Choroid plexus epithelial cell (primary cell): ENCODE data around the gene TPCN1.

ENCODE experiments used
- DNase-seq: peaks from one replicate; pipeline ENCODE4 v3.0.0-alpha.2; 2010; ENCODE audit warnings: low read depth
- H3K4me3 ChIP-seq: 2 replicates; pipeline ENCODE4 v1.5.1; 2011; ENCODE audit warnings: low read depth, mild to moderate bottlenecking, control low read depth, low read length, moderate library complexity
- TF ChIP-seq, protein P1 (sequence below): conservative IDR thresholded peaks from 2 replicates; pipeline ENCODE4 v1.5.1; 2011; ENCODE audit warnings: low read depth, mild to moderate bottlenecking, control low read depth, inconsistent platforms, low read length, moderate library complexity

The TPCN1 gene

DNA sequence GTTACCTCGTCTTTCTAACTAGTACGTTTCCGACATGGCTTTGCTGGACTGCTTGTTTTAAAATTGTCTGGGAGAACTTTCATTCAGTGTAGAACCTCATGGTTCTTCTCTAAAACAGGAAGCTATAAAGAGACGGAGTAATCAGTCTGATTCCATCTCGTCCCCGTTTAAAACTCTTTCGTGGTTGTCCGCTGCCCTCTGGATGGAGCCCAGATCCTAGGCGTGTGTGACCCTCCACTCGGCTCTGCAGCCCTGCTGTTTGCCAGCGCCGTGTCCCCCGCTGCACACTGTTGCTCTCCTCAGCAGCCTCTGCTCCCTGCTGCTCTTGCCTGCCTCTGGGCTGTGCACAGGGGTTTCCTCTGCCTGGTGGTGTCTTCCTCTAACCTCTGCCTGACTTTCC is 63.5 kb downstream of the TPCN1 start:
- TF ChIP-seq, protein P1, sequence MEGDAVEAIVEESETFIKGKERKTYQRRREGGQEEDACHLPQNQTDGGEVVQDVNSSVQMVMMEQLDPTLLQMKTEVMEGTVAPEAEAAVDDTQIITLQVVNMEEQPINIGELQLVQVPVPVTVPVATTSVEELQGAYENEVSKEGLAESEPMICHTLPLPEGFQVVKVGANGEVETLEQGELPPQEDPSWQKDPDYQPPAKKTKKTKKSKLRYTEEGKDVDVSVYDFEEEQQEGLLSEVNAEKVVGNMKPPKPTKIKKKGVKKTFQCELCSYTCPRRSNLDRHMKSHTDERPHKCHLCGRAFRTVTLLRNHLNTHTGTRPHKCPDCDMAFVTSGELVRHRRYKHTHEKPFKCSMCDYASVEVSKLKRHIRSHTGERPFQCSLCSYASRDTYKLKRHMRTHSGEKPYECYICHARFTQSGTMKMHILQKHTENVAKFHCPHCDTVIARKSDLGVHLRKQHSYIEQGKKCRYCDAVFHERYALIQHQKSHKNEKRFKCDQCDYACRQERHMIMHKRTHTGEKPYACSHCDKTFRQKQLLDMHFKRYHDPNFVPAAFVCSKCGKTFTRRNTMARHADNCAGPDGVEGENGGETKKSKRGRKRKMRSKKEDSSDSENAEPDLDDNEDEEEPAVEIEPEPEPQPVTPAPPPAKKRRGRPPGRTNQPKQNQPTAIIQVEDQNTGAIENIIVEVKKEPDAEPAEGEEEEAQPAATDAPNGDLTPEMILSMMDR, result no peak
- no peak overlapping the region for H3K4me3 ChIP-seq
- DNase-seq, result no peak

DNA sequence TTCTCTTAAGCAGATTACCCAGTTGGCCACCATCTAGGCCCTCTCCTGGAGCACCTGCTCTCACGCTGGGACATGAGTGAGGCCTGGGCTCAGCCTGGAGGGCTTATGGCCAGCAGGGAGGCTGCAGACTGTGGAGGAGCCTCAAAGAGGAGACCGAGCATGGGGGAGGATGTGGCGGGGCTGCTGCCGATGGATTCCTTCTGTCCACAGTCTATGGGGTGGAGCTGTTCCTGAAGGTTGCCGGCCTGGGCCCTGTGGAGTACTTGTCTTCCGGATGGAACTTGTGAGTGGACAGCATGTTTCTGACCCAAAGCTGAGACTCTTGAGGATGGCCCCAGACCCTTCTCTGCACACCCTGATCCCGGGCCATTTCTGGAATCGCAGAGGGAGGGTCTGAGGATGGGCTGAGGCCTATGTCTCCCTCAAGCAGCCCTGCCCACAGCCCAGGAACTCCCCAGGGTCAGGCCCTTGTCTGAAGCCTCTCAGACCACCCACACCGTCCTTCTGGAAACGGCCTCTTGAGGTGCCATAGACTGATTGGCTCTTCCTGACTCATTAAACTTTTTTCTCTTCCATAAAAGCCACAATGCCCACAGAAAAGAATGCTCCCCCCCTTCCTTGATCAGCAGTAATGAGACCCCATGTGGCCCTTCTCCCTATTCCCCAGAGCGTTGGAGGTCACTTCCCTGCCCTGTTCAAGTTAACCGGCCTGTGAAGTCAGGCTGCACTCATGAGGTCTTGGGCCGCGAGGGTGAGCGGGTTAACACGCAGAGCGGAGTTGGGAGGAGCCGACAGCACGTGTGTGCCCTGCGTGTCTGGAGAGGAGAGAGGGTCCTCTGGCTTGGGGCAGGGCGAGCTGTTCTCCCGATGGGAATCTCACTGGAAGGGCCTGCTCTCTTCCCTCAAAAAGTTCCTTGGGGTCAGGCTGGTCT is 64.7 kb downstream of the TPCN1 start:
- H3K4me3 ChIP-seq, result no peak overlapping the region
- TF ChIP-seq, protein P1, result no peak
- no peak for DNase-seq

DNA sequence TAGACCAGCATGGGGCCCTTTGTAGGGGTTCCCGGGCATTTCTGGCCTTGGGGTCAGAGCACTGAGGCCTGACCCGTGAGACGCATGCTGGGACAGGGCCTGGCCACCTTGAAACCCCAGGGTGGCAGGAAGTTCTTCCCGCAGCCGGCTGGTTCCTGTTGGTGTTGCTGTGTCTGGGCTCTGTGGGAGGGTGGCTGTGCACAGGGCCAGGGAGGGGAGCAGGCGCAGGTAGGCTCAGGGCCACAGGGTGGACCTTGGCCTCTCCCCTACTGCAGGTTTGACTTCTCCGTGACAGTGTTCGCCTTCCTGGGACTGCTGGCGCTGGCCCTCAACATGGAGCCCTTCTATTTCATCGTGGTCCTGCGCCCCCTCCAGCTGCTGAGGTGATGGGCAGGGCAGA is 65.4 kb downstream of the TPCN1 start:
- TF ChIP-seq, protein P1, result no peak
- no peak overlapping the region for H3K4me3 ChIP-seq
- no peak for DNase-seq

DNA sequence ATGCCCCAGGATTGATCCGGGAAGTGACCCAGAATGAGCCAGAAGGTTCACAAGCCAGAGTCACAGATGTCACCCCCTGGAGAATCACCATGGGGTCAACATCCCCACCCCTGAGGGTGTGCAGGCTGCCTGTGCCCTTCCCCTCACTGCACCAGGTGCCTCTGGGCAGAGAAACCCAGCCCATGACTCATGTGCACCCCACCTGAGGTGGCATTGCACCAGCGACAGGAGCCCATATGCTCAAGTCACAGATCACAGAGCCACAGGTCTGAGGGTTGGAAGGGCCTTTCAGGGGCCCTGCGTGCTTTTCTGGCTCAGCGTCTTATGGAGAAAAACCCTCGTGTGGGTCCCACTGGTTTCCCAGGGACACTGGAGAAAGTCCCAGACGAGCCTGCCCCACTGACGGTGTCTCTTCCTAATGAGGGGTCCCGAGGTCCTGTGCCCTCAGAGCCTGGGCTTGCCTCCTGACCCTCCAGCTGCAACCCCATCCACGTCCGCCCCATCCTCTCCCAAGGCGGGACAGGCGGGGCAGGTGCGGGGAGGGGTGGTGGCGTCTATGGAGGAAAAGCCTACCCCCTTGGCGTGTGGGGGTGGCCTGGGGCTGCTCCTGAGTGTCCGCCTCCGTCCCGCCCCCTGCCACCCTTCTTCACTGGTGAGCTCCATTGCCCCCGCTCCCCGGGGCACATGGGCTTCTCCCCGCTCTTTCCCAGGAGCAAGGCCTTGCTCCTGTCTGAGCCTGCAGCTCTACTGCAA is 66.1 kb downstream of the TPCN1 start:
- DNase-seq, result no peak
- TF ChIP-seq, protein P1, result no peak
- no peak overlapping the region for H3K4me3 ChIP-seq

DNA sequence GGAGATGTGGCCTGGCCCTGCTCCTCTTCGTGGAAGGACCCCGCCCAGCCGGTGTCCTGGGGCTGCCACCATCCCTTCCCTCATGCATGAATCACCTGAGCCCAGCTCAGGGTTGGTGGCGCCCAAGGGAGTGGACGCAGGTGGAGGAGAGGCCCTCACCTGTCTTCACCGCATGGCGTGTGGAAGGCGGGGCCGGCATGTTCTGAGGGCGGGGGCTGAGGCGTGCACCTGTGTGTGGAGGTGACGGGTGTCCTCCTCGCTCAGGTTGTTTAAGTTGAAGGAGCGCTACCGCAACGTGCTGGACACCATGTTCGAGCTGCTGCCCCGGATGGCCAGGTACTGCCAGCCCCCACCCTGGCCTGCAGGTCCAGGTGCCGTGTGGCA is 66.6 kb downstream of the TPCN1 start:
- DNase-seq, result no peak
- no peak overlapping the region for H3K4me3 ChIP-seq
- TF ChIP-seq, protein P1, result no peak

DNA sequence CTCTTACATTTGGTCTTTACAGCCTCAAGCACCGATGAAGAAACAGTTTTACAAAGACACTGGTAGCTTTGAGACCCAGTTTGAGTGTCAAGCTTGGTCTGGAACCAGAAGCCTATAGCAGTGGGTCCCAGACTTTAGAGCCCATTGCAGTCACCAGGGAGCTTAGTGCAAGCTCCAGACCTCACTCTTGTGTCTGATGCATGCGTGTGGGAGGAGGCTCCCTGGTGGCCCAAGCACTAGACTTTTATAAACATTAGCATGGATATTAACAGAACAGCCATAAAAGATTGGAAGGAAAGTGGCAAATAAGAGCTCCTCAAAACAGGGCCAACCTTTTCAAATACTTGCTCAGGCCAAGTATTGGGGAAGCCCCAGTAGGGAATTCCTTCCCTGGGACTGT is 68.1 kb downstream of the TPCN1 start:
- TF ChIP-seq, protein P1, result no peak
- peak; percentile 15 for DNase-seq
- H3K4me3 ChIP-seq, result no peak overlapping the region
